ENCODE data around the gene CTBP2. TPM values are rescaled to one million over a fixed set of nuclear protein-coding genes. Genes with fewer than 3 reads are reported as not detected.

CTBP2 gene
- total RNA-seq, 1 donor from 2014 or later, result 127 TPM

DNA sequence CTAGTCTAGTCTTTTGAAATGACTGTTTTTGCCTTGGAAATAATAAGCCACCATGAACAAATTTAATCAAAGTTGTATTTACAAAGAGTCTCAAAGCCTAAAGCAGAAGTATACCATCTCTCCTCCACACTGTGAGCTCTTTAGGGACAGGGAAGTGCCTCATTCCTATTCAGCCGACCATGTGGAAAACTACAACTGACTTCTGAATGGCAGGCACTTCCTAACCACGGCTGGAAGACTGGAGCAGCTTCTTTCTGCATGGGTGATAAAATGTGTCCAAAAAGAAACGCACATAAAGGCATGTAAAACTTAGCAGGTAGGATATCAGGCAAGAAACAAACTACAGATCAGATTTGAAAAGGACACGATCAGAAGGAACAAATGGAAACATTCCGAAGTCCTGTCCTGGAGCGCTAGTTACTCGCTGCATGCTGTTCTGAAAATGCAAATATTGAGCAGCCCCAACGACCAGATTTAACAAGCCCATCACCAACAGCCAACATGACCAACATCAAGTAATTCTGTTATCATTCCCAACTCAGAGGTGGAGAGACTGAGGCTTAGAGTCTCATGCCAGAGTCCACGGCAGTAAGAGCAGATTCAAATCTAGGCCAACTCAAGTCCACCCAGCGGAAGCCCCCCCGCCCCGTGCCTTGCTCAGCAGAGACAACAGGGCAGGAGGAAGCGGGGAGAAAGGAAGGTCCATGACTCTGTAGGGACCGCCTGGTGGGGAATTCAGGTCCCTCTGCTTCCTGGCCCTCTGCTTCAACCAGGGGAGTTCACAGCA is 26.5 kb downstream of the CTBP2 start:
- Mint-ChIP-seq H3K36me3 (ENCODE audit: low read depth) (peaks cover 30% of the 10 kb centered on the region), H3K27ac (ENCODE audit: unreplicated experiment) (peak overlapping the region; percentile 90), H3K27me3 (ENCODE audit: low read depth) (no peaks in the 10 kb centered on the region), H3K4me3 (no peak overlapping the region), H3K9me3 (no peaks in the 10 kb centered on the region), H3K4me1 (peaks cover 50% of the 10 kb centered on the region)
- DNase-seq (ENCODE audit: low read depth, low spot score), result no peak
- TF ChIP-seq, protein P1, sequence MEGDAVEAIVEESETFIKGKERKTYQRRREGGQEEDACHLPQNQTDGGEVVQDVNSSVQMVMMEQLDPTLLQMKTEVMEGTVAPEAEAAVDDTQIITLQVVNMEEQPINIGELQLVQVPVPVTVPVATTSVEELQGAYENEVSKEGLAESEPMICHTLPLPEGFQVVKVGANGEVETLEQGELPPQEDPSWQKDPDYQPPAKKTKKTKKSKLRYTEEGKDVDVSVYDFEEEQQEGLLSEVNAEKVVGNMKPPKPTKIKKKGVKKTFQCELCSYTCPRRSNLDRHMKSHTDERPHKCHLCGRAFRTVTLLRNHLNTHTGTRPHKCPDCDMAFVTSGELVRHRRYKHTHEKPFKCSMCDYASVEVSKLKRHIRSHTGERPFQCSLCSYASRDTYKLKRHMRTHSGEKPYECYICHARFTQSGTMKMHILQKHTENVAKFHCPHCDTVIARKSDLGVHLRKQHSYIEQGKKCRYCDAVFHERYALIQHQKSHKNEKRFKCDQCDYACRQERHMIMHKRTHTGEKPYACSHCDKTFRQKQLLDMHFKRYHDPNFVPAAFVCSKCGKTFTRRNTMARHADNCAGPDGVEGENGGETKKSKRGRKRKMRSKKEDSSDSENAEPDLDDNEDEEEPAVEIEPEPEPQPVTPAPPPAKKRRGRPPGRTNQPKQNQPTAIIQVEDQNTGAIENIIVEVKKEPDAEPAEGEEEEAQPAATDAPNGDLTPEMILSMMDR (conservative IDR thresholded peaks at IDR 0.05), result no peak

DNA sequence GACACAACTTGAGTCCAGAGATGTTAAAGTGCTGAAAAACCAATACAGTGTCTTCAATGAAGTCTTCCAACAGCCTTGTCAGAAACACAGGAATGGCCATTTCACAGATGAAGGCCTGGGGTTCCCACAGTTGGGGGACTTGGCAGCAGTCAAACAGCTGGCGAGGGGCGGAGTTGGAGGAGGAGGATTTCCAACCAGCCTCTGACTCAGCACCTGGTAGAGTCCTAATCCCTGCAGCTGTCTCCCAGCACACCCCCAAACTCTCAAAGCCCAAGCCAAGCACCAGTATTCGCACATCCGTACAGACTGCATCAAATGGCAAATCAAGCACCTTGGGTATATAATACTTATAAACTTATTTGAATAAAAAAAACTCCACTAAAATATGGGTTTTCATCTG is 28.0 kb downstream of the CTBP2 start:
- Mint-ChIP-seq H3K27me3 (ENCODE audit: low read depth) (no peaks in the 10 kb centered on the region), H3K27ac (ENCODE audit: unreplicated experiment) (no peak overlapping the region), H3K9me3 (no peaks in the 10 kb centered on the region), H3K36me3 (ENCODE audit: low read depth) (peaks cover 34% of the 10 kb centered on the region), H3K4me3 (no peak overlapping the region), H3K4me1 (peaks cover 42% of the 10 kb centered on the region)
- TF ChIP-seq, protein P1 (conservative IDR thresholded peaks at IDR 0.05), result no peak
- no peak for DNase-seq (ENCODE audit: low read depth, low spot score)

DNA sequence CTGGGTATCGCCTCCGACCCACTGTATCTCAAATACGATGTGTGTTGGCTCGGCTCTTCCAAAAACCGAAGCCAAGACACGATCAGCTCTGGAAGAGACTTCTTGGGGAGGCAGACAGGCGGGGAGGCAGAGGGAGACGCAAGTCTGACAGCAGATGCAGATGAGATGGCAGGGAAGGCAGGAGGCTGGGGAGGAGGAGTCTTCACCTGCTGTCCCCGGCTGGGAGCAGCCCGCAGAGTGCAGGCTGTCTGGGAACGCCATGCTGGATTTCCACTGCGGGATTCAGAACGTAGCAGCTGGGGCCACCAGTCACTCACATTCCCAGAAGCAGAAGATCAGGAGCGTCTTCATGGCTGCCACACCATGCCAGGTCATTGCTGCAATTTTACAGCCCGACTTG is 29.4 kb downstream of the CTBP2 start:
- H3K4me3 Mint-ChIP-seq, result no peak overlapping the region
- peaks cover 42% of the 10 kb centered on the region for H3K4me1 Mint-ChIP-seq
- no peak overlapping the region for H3K27ac Mint-ChIP-seq (ENCODE audit: unreplicated experiment)
- DNase-seq (ENCODE audit: low read depth, low spot score), result no peak
- H3K36me3 Mint-ChIP-seq (ENCODE audit: low read depth), result peaks cover 39% of the 10 kb centered on the region
- H3K27me3 Mint-ChIP-seq (ENCODE audit: low read depth), result no peaks in the 10 kb centered on the region
- TF ChIP-seq, protein P1 (conservative IDR thresholded peaks at IDR 0.05), result no peak
- no peaks in the 10 kb centered on the region for H3K9me3 Mint-ChIP-seq

DNA sequence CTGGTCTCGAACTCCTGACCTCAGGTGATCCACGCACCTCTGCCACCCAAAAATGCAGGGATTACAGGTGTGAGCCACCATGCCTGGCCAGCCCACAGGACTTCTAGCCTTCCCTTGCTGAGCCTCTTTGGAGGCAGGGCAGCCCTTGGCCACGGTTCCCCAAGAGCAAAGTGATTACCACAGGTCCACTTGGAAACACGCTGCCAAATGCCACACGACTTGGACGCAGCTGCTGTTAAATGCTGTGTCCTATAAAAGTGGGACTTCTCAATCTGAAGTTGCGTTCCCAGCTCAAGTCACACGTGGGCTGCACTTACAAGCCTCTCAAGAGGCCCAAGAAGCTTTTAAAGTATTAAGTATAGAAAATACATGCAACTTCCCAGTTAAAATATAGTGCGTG is 30.1 kb downstream of the CTBP2 start:
- Mint-ChIP-seq H3K36me3 (ENCODE audit: low read depth) (peaks cover 39% of the 10 kb centered on the region), H3K27ac (ENCODE audit: unreplicated experiment) (no peak overlapping the region), H3K4me1 (peaks cover 44% of the 10 kb centered on the region), H3K9me3 (no peaks in the 10 kb centered on the region), H3K27me3 (ENCODE audit: low read depth) (no peaks in the 10 kb centered on the region), H3K4me3 (no peak overlapping the region)
- DNase-seq (ENCODE audit: low read depth, low spot score), result no peak
- TF ChIP-seq, protein P1 (conservative IDR thresholded peaks at IDR 0.05), result no peak

DNA sequence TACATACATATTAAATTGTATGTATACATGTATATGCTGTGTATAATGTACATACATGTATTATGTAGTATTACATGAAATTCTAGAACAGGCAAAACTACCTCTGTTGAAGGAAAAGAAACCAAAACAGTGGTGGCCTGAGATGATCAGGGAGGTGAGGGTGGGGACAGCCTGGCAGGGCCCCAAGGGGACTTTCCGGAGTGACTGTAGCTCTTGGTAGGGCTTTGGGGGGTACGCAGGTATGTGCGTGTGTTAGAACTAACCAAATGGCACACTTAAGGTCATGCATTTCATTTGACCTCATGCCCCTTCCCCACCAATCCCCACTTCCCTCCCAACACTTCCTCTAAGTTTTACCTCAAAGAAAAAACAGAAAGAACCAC is 31.3 kb downstream of the CTBP2 start:
- peaks cover 38% of the 10 kb centered on the region for H3K36me3 Mint-ChIP-seq (ENCODE audit: low read depth)
- H3K4me1 Mint-ChIP-seq, result peaks cover 46% of the 10 kb centered on the region
- DNase-seq (ENCODE audit: low read depth, low spot score), result no peak
- TF ChIP-seq, protein P1 (conservative IDR thresholded peaks at IDR 0.05), result no peak
- H3K9me3 Mint-ChIP-seq, result no peaks in the 10 kb centered on the region
- no peak overlapping the region for H3K4me3 Mint-ChIP-seq
- no peak overlapping the region for H3K27ac Mint-ChIP-seq (ENCODE audit: unreplicated experiment)
- H3K27me3 Mint-ChIP-seq (ENCODE audit: low read depth), result no peaks in the 10 kb centered on the region
